ENCODE measurements around the gene MSH5. TPM values are rescaled to one million over a fixed set of nuclear protein-coding genes. Genes with fewer than 3 reads are reported as not detected.

Gene MSH5
- total RNA-seq, 1 experiment from 2014 or later: 90.4 TPM

DNA sequence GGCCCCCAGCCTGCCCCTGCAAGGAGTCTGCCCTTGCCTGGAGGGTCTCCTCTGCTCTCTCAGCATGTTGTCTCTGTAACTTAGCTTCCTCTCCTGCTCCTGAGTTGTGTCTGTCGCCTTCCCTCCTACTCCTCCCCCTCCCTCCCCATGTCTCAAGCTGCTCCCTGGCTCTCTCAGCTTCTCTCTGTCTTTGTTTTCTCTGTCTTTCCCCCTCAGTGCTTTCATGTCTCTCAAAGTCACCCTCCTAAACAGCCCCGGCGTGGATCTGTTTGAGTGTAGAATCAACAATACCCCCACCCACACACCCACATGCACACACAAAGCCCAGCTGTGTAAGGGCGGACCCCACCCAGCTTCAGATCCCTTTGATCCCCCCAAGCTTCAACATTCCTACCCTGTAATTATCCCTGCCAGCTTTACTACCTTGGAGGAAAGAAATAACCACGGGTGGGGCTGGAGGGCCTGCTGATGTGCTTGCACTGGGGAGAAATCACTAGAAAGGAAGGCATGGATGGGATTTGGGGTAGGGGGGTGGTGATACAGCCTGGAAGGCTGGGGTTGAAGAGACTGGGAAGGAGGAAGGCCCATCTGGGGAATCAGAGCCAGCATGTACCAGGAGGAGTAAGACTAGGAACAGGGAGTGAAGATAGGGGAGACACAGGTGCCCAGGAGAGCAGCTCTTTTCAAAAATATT is 25.7 kb upstream of the MSH5 start:
- no peak for DNase-seq (ENCODE audit: low read depth, low spot score)
- Histone ChIP-seq H3K9me2 (ENCODE audit: insufficient read depth) (no peaks in the 10 kb centered on the region), H3K4me1 (ENCODE audit: control insufficient read depth in 1 of 2, insufficient read depth in 2 of 2, low read length in 2 of 2) (peaks cover 34 to 45% of the 10 kb centered on the region in 2 experiments), H2AFZ (ENCODE audit: low read depth, low read length, poor library complexity, severe bottlenecking) (peak overlapping the region; percentile 79), H4K20me1 (ENCODE audit: insufficient read depth) (no peaks in the 10 kb centered on the region), H3K4me2 (ENCODE audit: low read length) (peak overlapping the region; percentile 67), H3K27me3 (ENCODE audit: insufficient read depth, low read length) (no peaks in the 10 kb centered on the region), H3K4me3 (replicated peaks in 1 of 2; ENCODE audit: low read depth in 1 of 2, low read length in 2 of 2) (0 out of 4 replicates have a peak overlapping the region, but pooled peaks of 1 of the 2 experiments have one; percentile 15), H3K36me3 (ENCODE audit: control insufficient read depth in 1 of 2, insufficient read depth in 2 of 2, low read length in 2 of 2) (no peaks in the 10 kb centered on the region), H3K9me3 (ENCODE audit: control insufficient read depth in 1 of 2, insufficient read depth in 1 of 2, low read depth in 1 of 2, low read length in 2 of 2) (no peaks in the 10 kb centered on the region), H3K9ac (ENCODE audit: low read length) (peak overlapping the region; percentile 28), H3K79me2 (ENCODE audit: insufficient read depth, low read length) (no peaks in the 10 kb centered on the region), H3K27ac (ENCODE audit: low read depth, low read length) (no peak overlapping the region)
- no TSS peak for BruUV-seq (replicated peaks)
- intact Hi-C loops (cut with micrococcal nuclease): no loop called here
- ChIA-PET RAD21 (ENCODE audit: low non-redundant PET in 1 of 2, low total read pairs in 2 of 2, uncharacterized antibody in 2 of 2, unreplicated experiment in 2 of 2) (no interaction called here), POLR2A (interaction anchor here (1.0 to 1.2 kb wide), 2 partner anchors 10 to 113 kb away, joined by 5 read pairs; partner anchors contain the start of genes ABHD16A and HSPA1B), CTCF (no interaction called here)
- ATAC-seq: peak; percentile 6; the same call in 1 of the 2 replicates
- TF ChIP-seq SIN3A (IDR thresholded peaks at IDR 0.05; ENCODE audit: low read depth) (no peak), ZNF274 (IDR thresholded peaks at IDR 0.05; ENCODE audit: low read depth, low read length) (no peak), SRF (IDR thresholded peaks at IDR 0.05; ENCODE audit: low read depth) (no peak), JUND (IDR thresholded peaks at IDR 0.05) (no peak), EZH2 (IDR thresholded peaks at IDR 0.05) (no peak), YY1 (IDR thresholded peaks at IDR 0.05; ENCODE audit: extremely low read depth, insufficient replicate concordance, low read depth, low read length) (no peak), TCF7L2 (IDR thresholded peaks at IDR 0.05; ENCODE audit: borderline replicate concordance, extremely low read depth, insufficient read depth, insufficient read length) (no peak), RAD21 (IDR thresholded peaks at IDR 0.05; ENCODE audit: low read depth) (no peak), SP1 (IDR thresholded peaks at IDR 0.05; ENCODE audit: low read depth) (no peak), ZFX (IDR thresholded peaks at IDR 0.05) (no peak)
- TF ChIP-seq, protein P1, sequence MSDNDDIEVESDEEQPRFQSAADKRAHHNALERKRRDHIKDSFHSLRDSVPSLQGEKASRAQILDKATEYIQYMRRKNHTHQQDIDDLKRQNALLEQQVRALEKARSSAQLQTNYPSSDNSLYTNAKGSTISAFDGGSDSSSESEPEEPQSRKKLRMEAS (IDR thresholded peaks at IDR 0.05): no peak

All from HCT116 (cell line).